GM19328 (cell line): ENCODE measurements around the gene GOLGA7B.
"Not testable (repeated sequence)": the region's sequence is repeated elsewhere in the genome, so short reads cannot be mapped to it uniquely, and the experiment has no call there.

ENCODE experiments used
- ATAC-seq: cut with Tn5 transposase; IDR thresholded peaks from one replicate; pipeline ENCODE4 v1.9.1; 2021; ENCODE audit warnings: mild to moderate bottlenecking, moderate library complexity; ENCODE audit not compliant: unreplicated experiment

Gene GOLGA7B

GRCh38 chr10:97830064-97830463 lies 19.6 kb upstream of the GOLGA7B start:
- no peak for ATAC-seq

GRCh38 chr10:97831259-97831658 lies 18.4 kb upstream of the GOLGA7B start:
- ATAC-seq, result no peak

GRCh38 chr10:97836446-97836845 lies 13.2 kb upstream of the GOLGA7B start:
- no peak for ATAC-seq

GRCh38 chr10:97838091-97838490 lies 11.6 kb upstream of the GOLGA7B start:
- ATAC-seq, result no peak

- ATAC-seq, result not testable (repeated sequence)
Measured at GRCh38 chr10:97841166-97841565, 8.5 kb upstream of the GOLGA7B start.

GRCh38 chr10:97842114-97842513 lies 7.5 kb upstream of the GOLGA7B start:
- not testable (repeated sequence) for ATAC-seq

- ATAC-seq, result no peak
Measured at GRCh38 chr10:97842656-97843280, 6.9 kb upstream of the GOLGA7B start.

- no peak for ATAC-seq
Measured at GRCh38 chr10:97843281-97843671, 6.4 kb upstream of the GOLGA7B start.

GRCh38 chr10:97843972-97844371 lies 5.7 kb upstream of the GOLGA7B start:
- ATAC-seq, result not testable (repeated sequence)

GRCh38 chr10:97844678-97845077 lies 5.0 kb upstream of the GOLGA7B start:
- ATAC-seq, result no peak

GRCh38 chr10:97849103-97849686 lies 448 bp upstream of the GOLGA7B start:
- no peak for ATAC-seq

GRCh38 chr10:97850446-97850845 lies 803 bp downstream of the GOLGA7B start:
- ATAC-seq, result no peak

GRCh38 chr10:97851341-97852001 lies 1.8 kb downstream of the GOLGA7B start:
- no peak for ATAC-seq

GRCh38 chr10:97852277-97852676 lies 2.6 kb downstream of the GOLGA7B start:
- ATAC-seq, result no peak

GRCh38 chr10:97852840-97853405 lies 3.3 kb downstream of the GOLGA7B start:
- no peak for ATAC-seq

GRCh38 chr10:97854743-97855142 lies 5.1 kb downstream of the GOLGA7B start:
- no peak for ATAC-seq

GRCh38 chr10:97858001-97858439 lies 8.4 kb downstream of the GOLGA7B start:
- ATAC-seq, result no peak

- no peak for ATAC-seq
Measured at GRCh38 chr10:97861097-97861750, 11.6 kb downstream of the GOLGA7B start.

- ATAC-seq, result no peak
Measured at GRCh38 chr10:97861924-97862323, 12.3 kb downstream of the GOLGA7B start.

GRCh38 chr10:97863808-97864207 lies 14.2 kb downstream of the GOLGA7B start:
- no peak for ATAC-seq

GRCh38 chr10:97865488-97865887 lies 15.8 kb downstream of the GOLGA7B start:
- no peak for ATAC-seq
